ENCODE results near the gene PFKL.

- no peak for TF ChIP-seq CTCF (IDR thresholded peaks at IDR 0.05; ENCODE audit: control extremely low read depth in 1 of 3, insufficient read depth in 1 of 3, low read depth in 1 of 3, low read length in 3 of 3)
- TF ChIP-seq GABPA (IDR thresholded peaks at IDR 0.05; ENCODE audit: borderline replicate concordance, insufficient read depth, low read length) = no peak
- TF ChIP-seq CBX8 (IDR thresholded peaks at IDR 0.05; ENCODE audit: borderline replicate concordance, low read depth, low read length) = no peak
- TF ChIP-seq MAX (IDR thresholded peaks at IDR 0.05) = no peak
- no peak for TF ChIP-seq EP300 (IDR thresholded peaks at IDR 0.05; ENCODE audit: borderline replicate concordance in 1 of 2, low read depth in 2 of 2, low read length in 2 of 2)
- TF ChIP-seq YY1 (IDR thresholded peaks at IDR 0.05; ENCODE audit: low read depth, low read length) = no peak
- TF ChIP-seq POLR2AphosphoS5 (IDR thresholded peaks at IDR 0.05; ENCODE audit: low read depth, low read length) = no peak
- no peak for TF ChIP-seq USF2 (IDR thresholded peaks at IDR 0.05; ENCODE audit: low read length)
- TF ChIP-seq POLR2A (IDR thresholded peaks at IDR 0.05; ENCODE audit: control extremely low read depth in 1 of 2, low read depth in 2 of 2, low read length in 2 of 2) = no peak
- no peak for TF ChIP-seq CHD2 (IDR thresholded peaks at IDR 0.05; ENCODE audit: low read length)
- no peak for TF ChIP-seq HDAC6 (IDR thresholded peaks at IDR 0.05; ENCODE audit: low read depth, low read length)
Measured at GRCh38 chr21:44352253-44352860, 52.5 kb downstream of the PFKL start.

Measured in H1 (cell line).